Activated T-helper 9 cell treated with anti-CD3 and anti-CD28 coated beads, Interleukin-2, amount 50 U/mL, for 16 hours (primary cell): Measurements from ENCODE around the gene C11orf91.
"Not testable (repeated sequence)": the region's sequence is repeated elsewhere in the genome, so short reads cannot be mapped to it uniquely, and the experiment has no call there.

Source experiments
- DNase-seq: peaks from one replicate; pipeline ENCODE4 v3.0.0-alpha.2; 2020; ENCODE audit warnings: low read depth

Gene C11orf91

DNA sequence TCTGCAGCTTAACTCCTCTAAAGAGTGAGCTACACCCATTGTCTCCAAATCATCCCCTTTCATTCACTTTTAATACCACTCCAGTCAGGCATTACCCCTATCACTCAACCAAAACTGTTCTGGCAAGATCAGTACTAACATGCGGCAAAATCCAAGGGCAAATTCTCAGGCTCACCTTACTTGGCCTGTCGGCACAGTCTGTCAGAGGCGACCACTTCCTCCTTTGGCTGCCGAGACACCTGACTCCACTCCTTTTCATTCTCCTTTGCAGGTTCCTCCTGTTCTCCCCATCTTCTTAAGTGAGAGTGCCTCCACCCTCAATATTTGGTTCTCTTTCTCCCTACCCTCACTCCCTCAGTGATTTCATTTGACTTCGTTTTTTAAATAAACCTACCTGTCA lies 4.2 kb downstream of the C11orf91 start:
- DNase-seq: no peak

DNA sequence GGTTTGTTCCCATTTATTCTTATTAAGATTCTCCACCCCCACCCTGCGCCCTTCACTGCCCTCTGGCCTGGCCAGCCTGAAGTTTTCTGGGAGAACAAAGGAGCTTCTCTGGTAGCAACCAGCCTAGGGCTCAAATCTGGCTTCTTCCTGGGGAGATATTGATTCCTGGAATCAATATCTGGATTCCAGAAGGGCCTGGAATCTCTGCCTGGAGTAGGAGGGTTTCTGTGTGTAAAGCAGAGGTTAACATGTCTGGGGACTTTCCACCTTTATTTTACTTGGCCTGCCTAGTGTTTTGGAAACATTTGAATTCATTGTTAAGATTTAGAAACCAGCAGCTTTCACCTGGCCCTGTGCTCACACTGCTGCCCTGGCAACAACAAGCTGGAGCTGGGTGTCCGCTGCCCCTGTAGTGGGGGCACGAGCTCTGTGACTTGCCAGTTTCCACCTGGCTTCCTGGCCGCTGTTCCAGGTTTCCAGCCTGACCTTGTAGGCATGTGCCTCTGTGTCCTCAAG lies 5.5 kb downstream of the C11orf91 start:
- DNase-seq: no peak

DNA sequence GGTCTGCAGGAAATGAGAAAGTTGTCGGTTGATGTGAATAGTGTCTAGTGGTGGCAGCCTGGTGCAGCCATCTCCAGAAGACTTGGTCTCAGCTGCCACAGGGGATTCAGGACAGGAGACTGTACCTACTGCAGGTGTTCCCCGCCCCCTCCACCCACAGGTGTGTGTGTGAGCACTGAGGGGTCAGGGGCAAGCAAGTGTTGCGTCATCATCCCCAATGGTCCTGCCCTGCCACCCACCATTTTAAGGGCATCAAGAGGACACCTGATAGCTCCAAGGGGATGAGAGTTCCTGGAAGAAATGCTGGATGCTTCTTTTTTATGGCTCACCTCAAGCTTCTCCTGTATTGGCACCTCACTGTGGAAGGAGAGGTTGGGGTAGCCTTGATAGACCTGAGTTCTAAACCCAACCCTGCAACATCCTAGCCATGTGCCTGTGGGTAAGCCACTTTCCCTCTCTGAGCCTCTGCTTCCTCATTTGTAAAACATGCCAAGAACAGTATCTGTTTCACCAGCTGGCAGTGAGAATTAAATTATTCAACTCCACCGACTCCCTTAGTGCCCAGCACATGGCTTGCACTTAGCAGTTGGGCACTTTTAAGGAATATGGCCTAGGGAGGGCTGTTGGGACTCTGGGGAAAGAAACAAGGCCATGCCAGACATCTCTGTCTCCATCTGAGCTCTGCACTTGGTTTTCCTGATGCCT lies 6.1 kb downstream of the C11orf91 start:
- no peak for DNase-seq

DNA sequence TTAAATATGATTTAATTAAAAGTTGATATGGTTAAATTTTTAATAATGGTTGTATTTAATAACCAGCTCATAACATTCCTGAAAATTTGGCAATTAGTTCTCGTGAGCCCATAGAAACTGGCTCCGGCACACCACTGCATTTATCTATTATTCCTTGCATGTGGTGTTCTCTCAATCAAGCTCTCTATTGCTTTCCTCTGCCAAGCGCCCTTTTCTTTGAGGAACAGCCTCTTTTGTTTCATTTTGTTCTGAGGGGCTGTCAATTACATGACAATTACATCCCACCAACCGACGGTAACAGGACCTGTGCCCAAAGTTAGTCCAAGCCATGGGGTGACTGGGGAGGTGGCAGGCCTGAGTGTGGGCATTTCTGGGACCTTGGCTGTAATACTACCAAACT lies 8.1 kb downstream of the C11orf91 start:
- DNase-seq: no peak

DNA sequence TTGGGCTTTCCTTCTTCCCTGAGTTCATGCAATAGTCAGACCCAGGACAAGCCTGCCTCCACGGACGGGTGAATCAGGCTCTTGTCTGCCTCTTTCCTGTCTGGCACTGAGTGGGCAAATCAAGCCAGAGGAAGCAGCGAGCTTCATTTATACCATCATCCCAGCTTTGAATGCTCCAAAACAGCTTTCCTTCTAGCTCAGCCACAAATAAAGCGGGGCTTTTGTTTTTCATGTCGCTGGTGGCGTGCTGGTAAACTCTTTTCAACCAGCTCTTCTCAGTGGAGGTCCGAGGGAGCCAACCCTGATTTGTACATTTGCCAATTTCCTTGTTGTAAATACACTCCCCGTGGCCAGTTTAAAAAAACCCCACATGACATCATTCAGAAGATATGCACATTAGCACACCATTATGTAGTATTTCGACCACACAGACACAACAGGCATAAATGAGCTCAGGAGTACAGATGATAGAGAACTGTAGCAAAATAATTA lies 8.6 kb downstream of the C11orf91 start:
- no peak for DNase-seq

DNA sequence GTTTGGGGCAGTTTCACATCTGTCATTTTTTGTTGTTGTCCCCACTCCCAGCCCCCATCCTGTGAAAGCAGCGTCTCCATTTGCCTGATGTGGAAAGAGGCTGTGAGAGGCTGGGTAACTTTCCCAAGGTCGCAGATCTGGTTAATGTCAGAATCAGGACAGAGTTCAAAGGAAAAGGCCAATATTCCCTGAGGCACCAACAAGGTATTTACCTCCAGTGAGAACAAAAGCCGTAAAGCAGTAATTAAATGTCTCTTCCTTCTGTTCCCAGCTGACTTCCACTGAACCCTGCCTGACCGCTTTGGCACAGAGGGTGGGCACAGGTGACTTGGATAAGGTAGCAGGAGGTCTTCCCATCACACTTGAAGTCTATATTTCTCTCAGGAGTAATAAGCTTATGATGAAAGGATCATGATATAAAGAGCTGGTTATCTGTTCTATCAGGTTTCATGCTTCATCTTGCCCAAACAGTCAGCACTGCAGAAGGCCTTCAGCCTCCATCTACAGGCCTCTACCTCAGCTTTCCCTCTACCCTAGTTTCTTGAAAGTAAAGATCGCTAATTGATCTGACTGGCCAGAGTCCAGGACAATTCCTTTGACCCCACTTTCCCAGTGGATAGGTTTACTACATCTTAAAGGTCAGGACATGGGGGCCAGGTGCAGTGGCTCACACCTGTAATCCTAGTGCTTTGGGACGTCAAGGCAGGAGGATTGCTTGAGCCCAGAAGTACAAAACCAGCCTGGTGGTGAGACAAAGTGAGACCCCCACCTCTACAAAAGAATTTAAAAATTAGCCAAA lies 9.4 kb downstream of the C11orf91 start:
- no peak for DNase-seq

DNA sequence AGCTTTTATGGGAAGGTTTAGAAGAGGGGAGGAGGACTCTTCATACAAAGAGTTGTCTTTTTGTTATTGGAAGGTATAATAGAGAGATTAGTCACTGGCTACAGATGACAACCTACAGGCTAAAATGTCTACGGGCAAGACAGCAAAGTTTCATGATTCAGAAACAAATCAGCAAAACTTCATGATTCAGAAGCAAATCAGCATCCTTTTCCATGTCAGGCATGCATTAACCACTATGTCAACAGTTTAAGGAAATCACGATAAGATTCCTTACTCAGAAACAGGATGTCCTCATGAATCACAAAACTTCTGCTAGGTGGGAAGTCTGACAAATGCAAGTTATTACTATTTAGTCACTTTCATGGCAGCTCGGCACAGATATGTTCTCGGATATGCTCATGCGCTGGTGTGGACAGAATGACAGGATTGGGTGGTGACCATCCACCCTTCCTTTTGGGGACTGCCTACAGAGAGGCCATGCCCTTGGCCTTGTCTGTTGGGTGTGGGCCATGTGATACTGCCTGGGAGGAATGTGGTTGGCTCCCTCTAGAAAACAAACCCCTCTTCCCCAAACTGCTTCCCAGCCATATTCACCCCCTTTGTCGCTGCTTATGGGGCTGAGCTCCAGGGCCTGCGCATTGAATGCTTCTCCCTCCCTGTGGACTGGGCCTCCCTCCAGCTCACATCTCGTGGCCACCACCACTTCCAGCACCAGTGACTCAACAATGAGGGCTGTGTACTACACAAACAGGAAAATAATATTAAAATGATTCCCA lies 10.1 kb downstream of the C11orf91 start:
- no peak for DNase-seq

DNA sequence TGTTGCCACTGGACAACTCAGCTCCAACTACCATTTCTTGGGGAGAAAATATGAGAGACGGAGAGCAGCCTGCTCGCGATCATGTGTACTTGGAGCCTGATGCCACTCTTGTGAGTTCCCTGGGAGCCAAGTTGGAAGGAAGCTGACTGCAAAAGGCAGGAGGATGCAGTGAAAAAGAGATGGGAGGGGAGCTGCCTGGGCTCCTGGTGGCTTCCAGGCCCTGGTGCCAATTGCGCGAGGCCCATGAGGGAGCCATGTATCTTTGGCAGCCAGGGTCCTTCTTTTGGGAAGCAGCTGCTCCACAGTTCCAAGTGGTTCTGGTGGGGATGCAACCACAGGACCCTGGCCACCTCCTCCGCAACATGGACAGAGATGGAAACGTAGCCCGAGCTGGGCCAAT lies 11.1 kb downstream of the C11orf91 start:
- DNase-seq: no peak

DNA sequence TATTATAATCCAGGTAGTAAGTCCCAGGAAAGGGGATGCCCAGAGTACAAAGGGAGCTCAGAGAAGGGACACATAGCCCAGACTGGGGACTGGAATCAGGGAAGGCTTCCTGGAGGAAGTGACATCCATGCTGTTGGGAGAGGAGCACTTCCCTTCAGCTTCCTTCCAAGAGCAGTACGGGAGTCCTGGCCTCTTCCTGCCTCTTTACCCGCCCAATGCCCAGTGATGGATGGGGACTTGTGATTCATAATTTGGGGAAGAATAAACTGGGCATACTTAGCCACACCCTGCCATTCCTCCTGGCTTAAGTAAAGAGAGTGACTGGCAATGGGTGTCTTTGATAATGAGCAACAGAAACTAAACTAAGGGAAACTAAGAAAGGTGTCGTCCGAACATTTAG lies 11.5 kb downstream of the C11orf91 start:
- DNase-seq: no peak

DNA sequence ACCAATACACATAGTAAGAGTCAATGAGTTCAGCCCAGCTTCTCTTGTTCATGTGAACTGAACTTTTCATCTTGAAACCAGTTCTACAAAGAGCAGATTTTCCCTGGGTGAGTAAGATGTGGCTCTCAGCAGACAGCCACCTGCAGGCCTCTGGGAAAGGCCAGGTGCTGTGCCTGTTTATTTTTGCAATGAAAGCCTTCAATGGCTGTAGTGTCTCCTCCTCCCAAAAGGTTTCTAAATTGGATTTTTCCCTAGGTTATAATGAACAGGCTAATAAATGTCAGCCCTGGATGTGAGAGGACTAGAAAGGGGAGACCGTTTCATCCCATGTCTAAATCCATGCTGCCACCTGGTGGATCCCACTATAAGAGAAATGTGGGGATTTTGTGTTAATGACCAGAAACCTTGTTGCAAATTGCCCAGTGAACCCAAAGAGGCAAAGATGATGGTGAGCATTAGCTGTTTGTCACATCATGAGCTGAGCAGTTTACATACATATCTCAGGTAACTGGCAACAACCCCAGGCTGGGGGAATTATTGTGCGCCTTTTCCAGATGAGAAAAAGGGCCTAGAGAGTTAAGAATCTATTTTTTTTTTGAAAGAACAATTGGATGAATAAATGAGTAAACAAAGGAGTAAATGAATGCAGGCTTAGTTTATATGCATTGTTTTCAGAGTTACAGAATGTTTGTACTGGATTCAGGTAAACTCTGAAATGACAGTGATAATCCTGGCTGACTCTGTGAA lies 12.7 kb downstream of the C11orf91 start:
- no peak for DNase-seq

DNA sequence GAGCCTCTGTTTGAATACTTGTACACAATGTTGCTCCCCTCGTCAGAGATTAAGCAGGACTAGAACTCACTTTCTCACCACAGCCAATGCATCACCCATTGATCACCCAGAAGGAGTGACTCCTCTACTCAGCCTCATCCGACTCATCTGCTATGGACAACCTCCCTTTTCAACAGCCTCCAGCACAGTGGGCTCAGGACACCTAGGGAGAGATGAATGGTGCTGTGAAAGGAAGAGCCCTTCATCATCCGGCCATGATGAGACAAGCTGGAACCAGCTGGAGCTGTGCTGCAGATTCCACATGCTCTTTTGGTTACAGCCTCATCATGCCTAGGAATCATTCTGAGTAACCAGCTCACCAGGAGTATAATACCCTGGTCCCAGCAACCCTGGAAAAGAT lies 15.5 kb downstream of the C11orf91 start:
- no peak for DNase-seq

DNA sequence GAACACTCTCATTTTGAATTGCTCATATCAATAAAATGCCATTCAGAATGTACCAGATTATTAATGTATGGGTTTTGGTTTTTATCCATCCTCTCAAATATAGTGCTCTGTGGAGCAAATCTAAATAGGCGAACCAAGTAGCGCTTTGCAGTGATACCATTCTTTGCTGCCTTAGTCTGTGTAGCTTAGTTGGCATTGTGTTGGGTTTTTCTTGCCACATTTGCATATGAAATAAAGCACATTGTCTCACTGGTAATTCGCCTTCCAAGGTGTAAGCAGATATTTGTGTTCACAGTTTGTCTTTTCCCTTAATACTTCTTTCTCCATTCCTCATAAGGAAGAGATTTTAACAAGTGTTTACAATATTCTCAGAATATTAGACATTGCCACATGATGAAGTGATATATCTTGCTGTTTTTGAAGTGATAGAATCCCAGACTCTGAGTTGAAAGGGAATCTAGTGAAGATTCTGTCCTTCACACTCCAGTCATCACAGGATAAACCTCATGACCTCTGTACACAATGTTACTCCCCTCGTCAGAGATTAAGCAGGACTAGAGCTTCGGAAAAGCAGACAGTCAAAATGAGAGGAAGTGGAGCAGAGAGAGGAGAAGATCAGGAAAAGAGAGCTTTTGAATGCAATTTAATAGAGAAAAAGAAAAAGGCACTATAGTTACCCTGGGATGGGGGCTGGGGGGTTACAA lies 16.5 kb downstream of the C11orf91 start:
- DNase-seq: no peak

DNA sequence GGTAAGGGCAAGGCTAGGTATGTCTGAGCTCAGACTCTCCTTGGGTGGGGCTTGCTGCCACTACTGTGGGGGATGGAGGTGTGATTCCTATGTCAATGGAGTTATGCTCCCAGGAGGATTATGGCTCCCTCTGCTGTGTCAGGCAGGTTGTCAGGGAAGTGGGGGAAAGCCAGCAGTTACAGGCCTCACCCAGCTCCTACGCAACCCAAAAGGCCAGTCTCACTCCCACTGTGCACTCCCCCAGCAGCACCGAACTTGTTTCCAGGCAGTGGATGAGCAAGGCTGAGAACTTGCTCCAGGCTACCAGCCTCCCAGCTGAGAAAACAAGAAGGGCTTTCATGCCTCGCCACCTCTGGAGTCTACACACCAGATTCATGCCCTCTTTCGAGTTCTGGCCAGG lies 18.2 kb downstream of the C11orf91 start:
- no peak for DNase-seq

DNA sequence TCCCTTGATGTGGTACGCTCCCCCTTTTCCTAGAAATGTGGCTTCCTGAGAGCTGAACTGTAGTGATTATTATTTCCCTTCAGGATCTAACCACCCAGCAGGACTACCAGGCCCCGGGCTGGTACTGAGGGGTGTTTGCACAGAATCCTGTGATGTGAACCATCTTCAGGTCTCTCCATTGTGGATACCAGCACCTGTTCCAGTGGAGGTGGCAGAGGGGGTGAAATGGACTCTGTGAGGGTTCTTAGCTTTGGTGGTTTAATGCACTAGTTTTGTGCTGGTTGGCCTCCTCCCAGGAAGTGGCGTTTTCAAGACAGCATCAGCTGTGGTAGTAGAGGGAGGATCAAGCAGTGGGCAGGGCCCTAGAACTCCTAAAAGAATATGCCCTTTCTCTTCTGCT lies 18.6 kb downstream of the C11orf91 start:
- DNase-seq: no peak

DNA sequence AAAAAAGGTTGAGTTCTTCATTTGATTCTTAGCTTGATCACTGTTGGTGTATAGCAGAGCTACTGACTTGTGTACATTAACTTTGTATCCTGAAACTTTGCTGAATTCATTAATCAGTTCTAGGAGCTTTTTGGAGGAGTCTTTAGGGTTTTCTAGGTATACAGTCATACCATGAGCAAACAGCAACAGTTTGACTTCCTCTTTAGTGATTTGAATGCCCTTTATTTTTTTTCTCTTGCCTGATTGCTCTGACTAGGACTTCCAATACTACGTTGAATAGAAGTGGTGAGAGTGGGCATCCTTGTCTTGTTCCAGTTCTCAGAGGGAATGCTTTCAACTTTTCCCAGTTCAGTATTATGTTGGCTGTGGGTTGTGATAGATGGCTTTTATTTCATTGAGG lies 22.0 kb downstream of the C11orf91 start:
- not testable (repeated sequence) for DNase-seq

DNA sequence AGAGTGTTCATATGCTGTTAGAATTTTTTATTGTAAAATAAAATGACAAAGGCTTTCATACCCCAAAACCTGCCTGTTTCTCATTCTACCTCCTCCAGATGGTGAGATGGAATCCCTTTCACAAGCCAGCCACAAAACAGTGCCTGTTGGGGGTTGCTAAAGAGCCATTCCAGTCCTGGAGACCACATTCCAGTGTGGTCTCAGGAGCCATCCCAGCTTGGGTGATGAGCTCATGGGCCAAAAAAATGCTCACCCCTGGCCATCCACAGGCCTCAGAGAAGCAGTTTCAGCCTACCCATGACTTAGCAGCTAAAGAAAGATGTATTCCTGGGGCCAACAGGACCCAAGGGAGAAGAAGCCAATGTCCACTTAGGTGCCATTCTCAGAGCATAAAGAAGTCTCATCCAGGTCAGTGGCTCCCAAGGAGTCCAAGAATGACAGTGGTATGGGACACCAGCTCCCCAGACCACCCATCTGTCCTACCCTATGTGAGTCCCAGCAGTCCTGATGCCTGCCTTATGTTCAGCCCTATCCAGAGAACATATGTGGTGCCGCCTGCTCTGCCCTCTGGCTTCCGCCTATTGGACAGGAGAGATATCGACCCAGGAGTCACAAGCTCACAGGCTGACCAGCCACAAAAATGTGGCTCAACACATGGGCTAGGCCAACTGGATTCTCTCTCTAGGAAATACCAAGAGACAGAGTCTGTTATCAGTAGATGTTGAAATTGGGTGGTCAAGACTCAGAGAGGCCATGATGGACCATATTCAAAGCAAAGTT lies 26.4 kb downstream of the C11orf91 start:
- DNase-seq: no peak

DNA sequence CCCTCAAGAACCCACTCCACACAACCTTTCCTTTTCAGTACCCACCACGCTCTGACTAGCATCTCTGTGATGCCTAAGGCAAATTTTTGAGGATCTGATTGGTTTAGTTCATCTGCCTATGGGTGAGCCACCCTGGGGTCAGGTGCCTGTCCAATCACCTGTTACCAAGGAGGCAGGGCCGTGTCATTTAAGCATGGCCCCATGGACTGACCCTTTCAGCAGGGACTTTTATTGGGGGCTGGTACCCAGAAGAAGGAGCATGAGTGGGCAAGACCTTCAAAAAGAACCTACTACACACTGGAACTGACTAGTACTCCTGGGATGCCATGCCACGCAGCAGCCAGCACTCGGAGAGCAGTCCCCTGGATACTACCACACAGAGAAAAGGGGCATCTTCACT lies 28.4 kb downstream of the C11orf91 start:
- DNase-seq: no peak

DNA sequence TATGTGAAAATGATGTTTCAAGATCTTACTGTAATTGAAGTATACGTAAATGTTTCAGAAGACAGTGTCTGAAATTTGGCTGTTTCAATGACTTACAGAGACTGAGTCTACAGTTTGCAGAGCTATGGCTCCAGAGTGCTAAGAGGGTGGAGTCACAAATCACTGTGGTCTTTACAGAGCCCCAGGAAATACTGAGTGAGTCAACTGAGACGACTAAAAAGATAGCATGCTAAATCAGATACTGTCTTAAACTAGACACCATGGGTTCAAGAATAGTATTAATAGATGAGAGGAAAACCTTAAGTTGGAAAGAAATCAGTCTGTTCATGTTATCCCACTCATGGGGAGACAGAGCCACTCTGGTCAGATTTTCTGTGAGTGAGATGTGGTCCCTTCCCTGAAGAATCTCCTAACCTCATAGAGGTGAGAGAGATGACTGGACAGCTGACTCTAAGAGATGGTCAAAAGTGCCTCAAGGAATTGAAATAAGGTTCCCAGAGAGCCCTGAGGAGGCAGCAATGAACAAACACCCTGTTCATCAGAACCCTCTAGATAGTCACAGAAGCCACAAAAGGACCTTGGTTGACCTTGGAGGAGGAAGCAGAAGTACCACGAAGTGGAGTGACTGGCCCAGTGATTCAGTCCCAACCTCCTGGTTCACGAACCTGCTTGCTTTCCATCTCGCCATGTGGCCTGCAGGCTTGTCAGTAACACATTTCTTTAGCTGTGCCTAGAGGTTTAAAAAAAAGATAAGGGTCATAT lies 30.2 kb downstream of the C11orf91 start:
- DNase-seq: no peak

DNA sequence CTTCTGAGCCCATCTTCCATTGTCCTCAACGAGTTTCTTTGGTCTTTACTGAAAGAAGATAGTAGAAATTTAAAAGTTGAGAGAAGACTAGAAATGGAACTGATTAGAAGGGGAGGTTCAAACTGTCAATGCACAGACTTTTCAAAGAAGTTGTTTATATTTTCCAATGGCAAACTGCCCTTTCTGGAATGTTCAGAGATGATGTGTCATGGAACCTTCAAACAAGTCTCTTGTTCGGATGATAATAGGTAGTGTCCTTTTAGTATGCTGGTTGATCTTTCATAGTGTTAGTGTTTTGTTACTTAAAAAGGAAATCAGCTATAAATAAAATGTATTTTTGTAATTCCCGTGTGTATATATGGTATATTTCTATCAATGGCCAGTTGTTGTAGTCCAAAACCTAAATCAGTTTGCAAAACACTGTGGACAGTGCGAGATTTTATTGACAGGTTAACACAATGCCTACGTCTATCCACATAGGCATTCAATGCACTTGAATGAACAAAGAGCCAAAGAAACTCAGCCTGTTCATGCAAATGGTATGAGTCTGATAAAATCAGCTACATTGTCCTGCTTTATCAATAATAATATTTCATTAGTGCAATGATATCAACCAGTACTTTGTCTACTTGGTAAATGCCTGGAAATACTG lies 30.9 kb downstream of the C11orf91 start:
- no peak for DNase-seq
